ENCODE measurements around the gene MRPL53.
"Not testable (repeated sequence)": the region's sequence is repeated elsewhere in the genome, so short reads cannot be mapped to it uniquely, and the experiment has no call there.

MRPL53 gene

GRCh38 chr2:74481961-74482800, 9.7 kb upstream of the MRPL53 start:
- no peak for TF ChIP-seq CTCF (IDR thresholded peaks at IDR 0.05; ENCODE audit: low read depth, low read length)
- no peak for DNase-seq (ENCODE audit: extremely low read depth, low read depth)

- no peak for DNase-seq (ENCODE audit: extremely low read depth, low read depth)
- TF ChIP-seq CTCF (IDR thresholded peaks at IDR 0.05; ENCODE audit: low read depth, low read length): no peak
Observed at GRCh38 chr2:74481431-74481830, 9.0 kb upstream of the MRPL53 start.

- DNase-seq (ENCODE audit: extremely low read depth, low read depth): no peak
- TF ChIP-seq CTCF (IDR thresholded peaks at IDR 0.05; ENCODE audit: low read depth, low read length): no peak; the same call in 1 of the 2 replicates
Observed at GRCh38 chr2:74474899-74475298, 2.4 kb upstream of the MRPL53 start.

DNA sequence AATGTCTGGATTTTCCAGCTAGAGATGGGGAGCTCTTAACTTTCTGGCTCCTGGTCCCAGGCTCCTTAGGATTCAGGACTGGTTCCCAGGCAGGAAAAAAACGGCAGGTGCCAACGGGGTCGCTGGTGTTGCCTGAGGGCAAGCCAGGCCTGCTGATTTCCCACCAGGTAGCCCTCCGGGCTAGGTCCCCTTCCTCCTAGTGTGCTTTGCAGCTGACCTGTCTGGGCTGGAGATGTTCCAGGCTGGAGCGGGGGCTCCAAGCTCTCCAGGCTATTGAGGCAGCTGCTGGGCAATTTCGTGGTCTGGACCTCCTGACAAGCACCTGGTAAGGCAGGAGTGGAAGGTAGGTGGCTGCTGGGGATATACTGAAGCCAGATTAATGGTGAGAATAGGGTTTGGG, 2.0 kb upstream of the MRPL53 start:
- DNase-seq (ENCODE audit: extremely low read depth, low read depth): no peak
- TF ChIP-seq CTCF (IDR thresholded peaks at IDR 0.05; ENCODE audit: low read depth, low read length): no peak

DNA sequence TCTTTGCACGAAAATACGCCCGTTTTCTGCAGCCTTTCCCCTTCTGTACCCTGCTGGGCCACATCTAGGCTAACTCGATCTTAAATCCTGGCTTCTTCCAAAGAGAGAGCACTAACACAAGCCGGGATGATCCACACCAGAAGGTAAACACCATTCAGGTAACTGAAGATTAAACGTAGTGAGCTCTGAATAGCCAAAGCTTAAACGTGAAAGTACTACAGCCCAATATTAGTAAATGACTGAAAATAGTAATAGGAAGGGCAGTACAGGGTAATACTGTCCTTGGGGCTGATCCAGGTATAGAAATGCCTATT, 422 bp upstream of the MRPL53 start:
- DNase-seq (ENCODE audit: extremely low read depth, low read depth): no peak
- TF ChIP-seq CTCF (IDR thresholded peaks at IDR 0.05; ENCODE audit: low read depth, low read length): no peak

- no peak for DNase-seq (ENCODE audit: extremely low read depth, low read depth)
- no peak for TF ChIP-seq CTCF (IDR thresholded peaks at IDR 0.05; ENCODE audit: low read depth, low read length)
Observed at GRCh38 chr2:74471332-74472065, 981 bp downstream of the MRPL53 start.

DNA sequence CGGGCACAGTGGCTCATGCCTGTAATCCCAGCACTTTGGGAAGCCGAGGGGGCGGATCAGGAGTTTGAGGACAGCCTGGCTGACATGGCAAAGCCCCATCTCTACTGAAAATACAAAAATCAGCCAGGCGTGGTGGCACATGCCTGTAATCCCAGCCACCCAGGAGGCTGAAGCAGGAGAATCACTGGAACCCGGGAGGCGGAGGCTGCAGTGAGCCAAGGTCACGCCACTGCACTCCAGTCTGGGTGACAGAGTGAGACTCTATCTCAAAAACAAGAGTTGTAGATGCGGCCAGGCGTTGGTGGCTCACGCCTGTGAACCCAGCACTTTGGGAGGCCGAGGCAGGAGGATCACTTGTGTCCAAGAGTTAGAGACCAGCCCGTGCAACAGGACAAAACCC, 1.7 kb downstream of the MRPL53 start:
- not testable (repeated sequence) for DNase-seq (ENCODE audit: extremely low read depth, low read depth)

Data from AG09319 (cell line).